ENCODE measurements around the gene NID1.
"Not testable (repeated sequence)": the region's sequence is repeated elsewhere in the genome, so short reads cannot be mapped to it uniquely, and the experiment has no call there.

Gene NID1

GRCh38 chr1:235930543-235930942 lies 134.3 kb downstream of the NID1 start:
- no peak for DNase-seq

GRCh38 chr1:235929216-235929615 lies 135.7 kb downstream of the NID1 start:
- no peak for DNase-seq

GRCh38 chr1:235928197-235928596 lies 136.7 kb downstream of the NID1 start:
- no peak for DNase-seq

GRCh38 chr1:235927551-235927950 lies 137.3 kb downstream of the NID1 start:
- not testable (repeated sequence) for DNase-seq

Measured in NCI-H524 treated with DMSO at 0.1 percent for 48 hours (cell line).